Upper lobe of right lung (tissue), 1 donor: ENCODE measurements around the gene FUOM. TPM values are rescaled to one million over a fixed set of nuclear protein-coding genes. Genes with fewer than 3 reads are reported as not detected.
"Not testable (repeated sequence)": the region's sequence is repeated elsewhere in the genome, so short reads cannot be mapped to it uniquely, and the experiment has no call there.

Experiments used
- ATAC-seq: fragments of 200-7000 bp; cut with Tn5 transposase; one replicate; pipeline ENCODE4 v1.9.1; 2020; ENCODE audit warnings: mild to moderate bottlenecking, moderate library complexity
- DNase-seq: peaks from one replicate; pipeline ENCODE4 v3.0.0-alpha.2; 2020
- H3K27ac ChIP-seq: fragments of 200-600 bp; one replicate; pipeline ENCODE4 v1.8.0; 2022
- H3K27me3 ChIP-seq: fragments of 200-600 bp; one replicate; pipeline ENCODE4 v1.8.0; 2022; ENCODE audit warnings: mild to moderate bottlenecking
- H3K36me3 ChIP-seq: fragments of 200-600 bp; one replicate; pipeline ENCODE4 v1.8.0; 2022
- H3K4me1 ChIP-seq: fragments of 200-600 bp; one replicate; pipeline ENCODE4 v1.8.0; 2022
- H3K4me3 ChIP-seq: fragments of 200-600 bp; one replicate; pipeline ENCODE4 v1.8.0; 2022; ENCODE audit warnings: mild to moderate bottlenecking
- H3K9me3 ChIP-seq: fragments of 200-600 bp; one replicate; pipeline ENCODE4 v1.8.0; 2022
- intact Hi-C: fragments of 100-400 bp; cut with DNase I; formaldehyde crosslinking; loops from one replicate; pipeline ENCODE4 v1.11.0; 2022
- total RNA-seq: library from RNA; stranded (reverse); fragmentation: NEBNext Ultra II Directional; extraction: Animal tissue kit (Norgen Biotek cat#: 25700); gene quantifications from one replicate; pipeline ENCODE4 v1.2.1, GENCODE V29; 2021
- TF ChIP-seq, protein P1 (sequence below): fragments of 200-600 bp; IDR thresholded peaks from one replicate; pipeline ENCODE4 v1.8.0; 2022; ENCODE audit warnings: antibody characterized with exemption
- donor health status: DM: no; HTN: yes; CAD: no; lungs with severe emphysema.

FUOM gene
- total RNA-seq, 1 donor from 2014 or later, result 21.2 TPM

DNA sequence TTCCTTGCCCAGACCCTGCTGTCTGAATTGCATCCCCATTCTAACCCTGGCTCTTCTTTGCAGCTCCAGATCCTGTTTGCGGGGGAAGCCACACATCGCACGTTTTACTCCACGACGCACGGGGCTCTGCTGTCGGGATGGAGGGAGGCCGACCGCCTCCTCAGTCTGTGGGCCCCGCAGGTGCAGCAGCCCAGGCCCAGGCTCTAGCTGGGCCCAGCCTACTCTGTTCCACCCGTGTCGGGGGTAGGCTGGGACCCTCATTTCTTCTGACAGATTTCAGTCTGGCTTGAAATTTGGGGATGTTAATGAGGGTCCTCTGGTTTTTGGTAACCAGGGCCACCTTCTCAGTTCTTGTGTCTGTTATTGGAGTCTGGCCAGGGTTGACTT lies 33.4 kb upstream of the FUOM start:
- ATAC-seq, result no peak
- H3K9me3 ChIP-seq, result no peaks in the 10 kb centered on the region
- DNase-seq, result peak; percentile 47
- intact Hi-C loops, result no loop called here
- H3K4me3 ChIP-seq, result no peak overlapping the region
- no peak overlapping the region for H3K27ac ChIP-seq
- TF ChIP-seq, protein P1, sequence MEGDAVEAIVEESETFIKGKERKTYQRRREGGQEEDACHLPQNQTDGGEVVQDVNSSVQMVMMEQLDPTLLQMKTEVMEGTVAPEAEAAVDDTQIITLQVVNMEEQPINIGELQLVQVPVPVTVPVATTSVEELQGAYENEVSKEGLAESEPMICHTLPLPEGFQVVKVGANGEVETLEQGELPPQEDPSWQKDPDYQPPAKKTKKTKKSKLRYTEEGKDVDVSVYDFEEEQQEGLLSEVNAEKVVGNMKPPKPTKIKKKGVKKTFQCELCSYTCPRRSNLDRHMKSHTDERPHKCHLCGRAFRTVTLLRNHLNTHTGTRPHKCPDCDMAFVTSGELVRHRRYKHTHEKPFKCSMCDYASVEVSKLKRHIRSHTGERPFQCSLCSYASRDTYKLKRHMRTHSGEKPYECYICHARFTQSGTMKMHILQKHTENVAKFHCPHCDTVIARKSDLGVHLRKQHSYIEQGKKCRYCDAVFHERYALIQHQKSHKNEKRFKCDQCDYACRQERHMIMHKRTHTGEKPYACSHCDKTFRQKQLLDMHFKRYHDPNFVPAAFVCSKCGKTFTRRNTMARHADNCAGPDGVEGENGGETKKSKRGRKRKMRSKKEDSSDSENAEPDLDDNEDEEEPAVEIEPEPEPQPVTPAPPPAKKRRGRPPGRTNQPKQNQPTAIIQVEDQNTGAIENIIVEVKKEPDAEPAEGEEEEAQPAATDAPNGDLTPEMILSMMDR, result no peak
- no peaks in the 10 kb centered on the region for H3K27me3 ChIP-seq
- H3K4me1 ChIP-seq, result peaks cover 8% of the 10 kb centered on the region
- H3K36me3 ChIP-seq, result peaks cover 7% of the 10 kb centered on the region

DNA sequence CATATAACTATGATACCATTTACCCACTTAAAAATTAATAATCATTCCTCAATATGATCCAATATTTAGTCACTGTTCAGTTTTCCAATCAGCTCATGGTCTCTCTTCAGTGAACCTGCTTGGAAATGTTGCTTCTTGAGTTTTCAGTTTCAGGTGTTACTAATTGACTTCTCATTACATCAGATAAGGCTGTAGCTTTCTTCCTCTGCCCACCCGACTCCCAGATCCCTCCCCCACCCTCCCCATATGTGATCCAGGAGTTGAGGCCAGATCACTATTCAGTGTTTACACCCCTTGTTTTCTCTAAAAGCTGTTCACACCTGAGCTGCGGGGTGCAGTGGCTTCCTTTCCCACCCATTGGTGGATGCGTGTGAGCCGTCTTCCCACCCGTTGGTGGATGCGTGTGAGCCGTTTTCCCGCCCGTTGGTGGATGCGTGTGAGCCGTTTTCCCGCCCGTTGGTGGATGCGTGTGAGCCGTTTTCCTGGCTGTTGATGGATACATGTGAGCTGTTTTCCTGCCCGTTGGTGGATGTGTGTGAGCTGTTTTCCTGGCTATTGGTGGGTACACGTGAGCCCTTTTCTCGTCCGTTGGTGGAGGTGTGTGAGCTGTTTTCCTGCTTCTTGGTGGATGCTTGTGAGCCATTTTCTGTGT lies 32.9 kb upstream of the FUOM start:
- ATAC-seq (no peak), DNase-seq (peak; percentile 36)
- Histone ChIP-seq H3K27me3 (no peaks in the 10 kb centered on the region), H3K4me1 (peaks cover 8% of the 10 kb centered on the region), H3K27ac (no peak overlapping the region), H3K36me3 (peaks cover 2% of the 10 kb centered on the region), H3K4me3 (no peak overlapping the region), H3K9me3 (no peaks in the 10 kb centered on the region)
- TF ChIP-seq, protein P1, result no peak
- intact Hi-C loops, result no loop called here

DNA sequence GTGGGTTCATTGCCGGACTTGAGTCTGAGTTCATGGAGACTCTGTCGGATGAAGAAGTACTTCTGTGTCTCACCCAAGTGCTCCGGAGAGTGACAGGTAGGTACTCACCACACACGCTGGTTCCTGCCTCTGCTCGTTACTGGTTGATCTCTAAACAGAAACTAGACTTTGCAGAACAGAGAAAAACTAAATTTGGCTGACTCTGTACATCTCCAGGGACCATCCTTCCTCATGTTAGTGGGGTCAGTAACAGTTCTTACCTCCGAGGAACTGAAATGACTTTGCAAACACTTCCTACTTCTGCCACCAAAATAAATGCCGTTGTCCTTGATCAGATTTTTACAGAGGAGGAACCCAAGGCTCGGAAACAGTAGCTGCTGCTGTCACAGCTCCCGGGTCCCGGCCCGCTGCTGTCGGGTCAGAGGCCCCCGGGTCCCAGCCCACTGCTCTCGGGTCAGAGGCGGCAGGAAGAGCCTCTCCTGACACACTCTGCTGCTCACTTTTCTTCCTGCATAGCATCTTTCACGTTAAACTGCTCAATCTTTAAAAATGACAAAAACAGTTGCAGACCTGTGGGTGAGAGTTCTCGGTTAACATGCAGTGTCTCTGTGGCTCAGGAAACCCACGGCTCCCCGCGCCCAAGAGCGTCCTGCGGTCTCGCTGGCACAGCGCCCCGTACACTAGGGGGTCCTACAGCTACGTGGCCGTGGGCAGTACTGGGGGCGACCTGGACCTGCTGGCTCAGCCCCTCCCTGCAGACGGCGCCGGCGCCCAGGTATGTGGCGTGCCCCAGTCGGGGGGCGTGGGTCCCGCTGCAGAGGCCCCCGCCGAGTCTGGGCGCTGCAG lies 31.4 kb upstream of the FUOM start:
- no peak for ATAC-seq
- peak; percentile 70 for DNase-seq
- H3K4me3 ChIP-seq, result peak overlapping the region; percentile 28

DNA sequence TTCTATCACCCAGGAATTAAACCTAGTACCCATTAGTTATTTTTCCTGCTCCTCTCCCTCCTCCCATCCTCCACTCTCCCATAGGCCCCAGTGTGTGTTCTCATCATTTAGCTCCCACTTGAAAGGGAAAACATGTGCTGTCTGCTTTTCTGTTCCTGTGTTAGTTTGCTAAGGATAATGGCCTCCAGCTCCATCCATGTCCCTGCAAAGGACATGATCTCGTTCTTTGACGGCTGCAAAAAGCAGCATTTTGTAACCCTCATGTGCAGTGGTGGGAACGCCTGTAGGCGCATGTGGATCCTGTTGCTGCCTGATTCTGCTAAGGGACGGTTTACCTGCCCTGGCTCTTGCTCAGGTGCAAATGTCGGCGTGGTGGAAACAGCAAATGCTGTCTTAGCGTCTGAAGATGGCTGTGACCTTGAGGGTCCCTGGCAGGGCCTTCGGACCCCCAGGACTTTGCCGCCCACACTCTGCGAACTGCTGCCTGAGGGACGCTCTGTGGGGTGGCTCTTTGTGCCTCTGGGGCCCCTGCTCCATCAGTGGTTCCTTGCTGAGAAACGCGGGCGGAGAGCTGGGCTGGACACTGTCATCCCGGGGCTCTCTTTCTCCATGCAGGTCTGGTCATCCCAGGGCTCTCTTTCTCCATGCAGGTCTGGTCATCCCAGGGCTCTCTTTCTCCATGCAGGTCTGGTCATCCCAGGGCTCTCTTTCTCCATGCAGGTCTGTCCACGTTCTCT lies 30.6 kb upstream of the FUOM start:
- H3K27ac ChIP-seq, result peak overlapping the region; percentile 24
- TF ChIP-seq, protein P1, result no peak
- H3K9me3 ChIP-seq, result no peaks in the 10 kb centered on the region
- DNase-seq, result peak; percentile 53
- H3K4me3 ChIP-seq, result peak overlapping the region; percentile 28
- ATAC-seq, result no peak
- no peaks in the 10 kb centered on the region for H3K27me3 ChIP-seq
- peaks cover 2% of the 10 kb centered on the region for H3K4me1 ChIP-seq
- H3K36me3 ChIP-seq, result no peaks in the 10 kb centered on the region
- intact Hi-C loops, result no loop called here

More for the DNA sequence above, 31.4 kb upstream of the FUOM start:
- no peaks in the 10 kb centered on the region for H3K36me3 ChIP-seq
- peak overlapping the region; percentile 24 for H3K27ac ChIP-seq
- intact Hi-C loops, result no loop called here
- H3K4me1 ChIP-seq, result peaks cover 2% of the 10 kb centered on the region
- H3K27me3 ChIP-seq, result no peaks in the 10 kb centered on the region
- no peaks in the 10 kb centered on the region for H3K9me3 ChIP-seq
- TF ChIP-seq, protein P1, result no peak

DNA sequence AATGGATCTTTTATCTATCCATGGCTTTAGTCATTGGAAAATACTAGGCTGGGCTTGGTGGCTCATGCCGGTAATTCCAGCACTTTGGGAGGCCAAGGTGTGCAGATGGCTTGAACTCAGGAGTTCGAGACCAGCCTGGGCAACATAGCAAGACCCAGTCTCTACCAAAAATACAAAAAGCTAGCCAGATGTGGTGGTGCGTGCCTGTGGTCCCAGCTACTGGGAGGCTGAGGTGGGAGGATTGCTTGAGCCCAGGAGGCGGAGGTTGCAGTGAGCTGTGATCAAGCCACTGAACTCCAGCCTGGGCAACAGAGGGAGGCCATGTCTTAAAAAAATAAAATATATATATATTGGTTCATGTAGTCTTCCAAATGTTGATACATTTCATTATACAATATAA lies 29.1 kb upstream of the FUOM start:
- H3K27me3 ChIP-seq, H3K9me3 ChIP-seq, H3K4me3 ChIP-seq, ATAC-seq, H3K4me1 ChIP-seq, H3K27ac ChIP-seq, H3K36me3 ChIP-seq, DNase-seq, intact Hi-C loops: not testable (repeated sequence)

DNA sequence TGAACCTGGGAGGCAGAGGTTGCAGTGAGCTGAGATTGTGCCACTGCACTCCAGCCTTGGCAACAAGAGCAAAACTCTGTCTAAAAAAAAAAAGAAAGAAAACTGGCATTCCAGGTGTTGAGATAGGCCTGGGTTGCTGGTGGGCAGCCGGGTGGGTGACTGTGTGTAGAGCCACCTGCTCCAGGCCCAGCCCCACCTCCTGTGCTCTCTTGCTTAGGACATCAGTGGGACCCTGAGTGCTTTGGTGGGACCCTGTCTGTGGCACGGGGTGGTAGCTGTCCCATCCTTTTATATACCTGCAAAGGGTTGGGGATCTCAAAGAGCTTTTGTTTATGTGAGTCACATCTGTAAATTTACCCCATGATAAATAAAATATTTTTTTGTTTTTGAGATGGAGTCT lies 27.4 kb upstream of the FUOM start:
- DNase-seq, result peak; percentile 21
- Histone ChIP-seq H3K36me3 (no peaks in the 10 kb centered on the region), H3K27ac (no peak overlapping the region), H3K4me3 (no peak overlapping the region), H3K27me3 (no peaks in the 10 kb centered on the region), H3K9me3 (no peaks in the 10 kb centered on the region), H3K4me1 (no peaks in the 10 kb centered on the region)
- TF ChIP-seq, protein P1, result no peak
- intact Hi-C loops, result no loop called here
- ATAC-seq, result no peak
